Measurements from ENCODE around the gene KCNAB1.

DNA sequence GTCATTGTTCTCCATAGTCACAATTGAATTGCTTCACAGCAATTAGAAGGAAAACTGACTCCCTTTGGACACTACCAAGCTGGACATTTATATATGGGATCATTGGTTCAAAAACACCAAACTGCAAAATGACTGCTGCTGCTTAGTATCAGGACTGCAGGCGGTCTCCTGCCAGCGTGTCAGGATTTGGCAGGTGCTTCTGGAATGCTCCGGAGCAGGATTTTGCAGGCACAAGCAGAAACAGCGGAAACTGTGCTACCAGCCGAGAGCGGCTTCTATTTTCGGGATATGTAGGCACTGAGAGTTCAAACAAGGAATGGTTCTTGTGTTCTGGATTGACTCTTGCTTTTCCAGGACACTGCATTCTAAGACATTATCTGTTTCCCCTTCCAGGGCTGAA lies 339.1 kb downstream of the KCNAB1 start:
- no peak for TF ChIP-seq CTCF (conservative IDR thresholded peaks at IDR 0.05; ENCODE audit: low read depth, low read length)
- TF ChIP-seq EZH2 (IDR thresholded peaks at IDR 0.05; ENCODE audit: borderline replicate concordance, low read depth, low read length, poor library complexity, severe bottlenecking): no peak
